Kidney epithelial cell (primary cell): ENCODE data around the gene TMEM135. TPM values are rescaled to one million over a fixed set of nuclear protein-coding genes. Genes with fewer than 3 reads are reported as not detected.
"Not testable (repeated sequence)": the region's sequence is repeated elsewhere in the genome, so short reads cannot be mapped to it uniquely, and the experiment has no call there.

Experiments
- DNase-seq: peaks from one replicate; pipeline ENCODE4 v3.0.0-alpha.2; 2010; ENCODE audit warnings: low read depth
- H3K27me3 ChIP-seq: 2 replicates; pipeline ENCODE4 v1.6.0; 2011; ENCODE audit warnings: low read length; ENCODE audit not compliant: control insufficient read depth, insufficient read depth
- H3K36me3 ChIP-seq: 2 replicates; pipeline ENCODE4 v1.5.1; 2011; ENCODE audit warnings: low read length; ENCODE audit not compliant: control insufficient read depth, insufficient read depth
- H3K4me3 ChIP-seq: 2 replicates; pipeline ENCODE4 v1.5.1; 2011; ENCODE audit warnings: low read depth, mild to moderate bottlenecking, control low read depth, low read length
- CTCF ChIP-seq: IDR thresholded peaks from 2 replicates; pipeline ENCODE4 v1.5.1; 2011; ENCODE audit warnings: mild to moderate bottlenecking, moderate library complexity, low read length, control low read depth, inconsistent platforms; ENCODE audit not compliant: insufficient read depth, poor library complexity, severe bottlenecking
- total RNA-seq: library from RNA; depleted of rRNA; stranded (reverse); fragments of >200 nt; gene quantifications from 2 replicates; pipeline ENCODE4 v1.2.3, GENCODE V29; 2015

TMEM135 gene
- total RNA-seq, 1 donor from 2014 or later: 14.5 TPM

GRCh38 chr11:87185228-87185627 is 147.5 kb downstream of the TMEM135 start:
- DNase-seq: no peak
- no peaks in the 10 kb centered on the region for H3K27me3 ChIP-seq
- H3K4me3 ChIP-seq: no peak overlapping the region
- no peak for TF ChIP-seq CTCF
- H3K36me3 ChIP-seq: no peaks in the 10 kb centered on the region

- TF ChIP-seq CTCF: no peak
- Histone ChIP-seq H3K36me3 (no peaks in the 10 kb centered on the region), H3K4me3 (no peak overlapping the region), H3K27me3 (no peaks in the 10 kb centered on the region)
- no peak for DNase-seq
These were observed 149.3 kb downstream of the TMEM135 start for GRCh38 chr11:87187076-87187475.

- Histone ChIP-seq H3K4me3 (no peak overlapping the region), H3K27me3 (no peaks in the 10 kb centered on the region), H3K36me3 (no peaks in the 10 kb centered on the region)
- TF ChIP-seq CTCF: no peak
- no peak for DNase-seq
These were observed 150.2 kb downstream of the TMEM135 start for GRCh38 chr11:87187930-87188329.

- DNase-seq, H3K4me3 ChIP-seq, H3K27me3 ChIP-seq, H3K36me3 ChIP-seq: not testable (repeated sequence)
These were observed 150.7 kb downstream of the TMEM135 start for GRCh38 chr11:87188396-87188795.

GRCh38 chr11:87188921-87189320 is 151.2 kb downstream of the TMEM135 start:
- H3K4me3 ChIP-seq: not testable (repeated sequence)

GRCh38 chr11:87190071-87190470 is 152.3 kb downstream of the TMEM135 start:
- no peak for TF ChIP-seq CTCF
- DNase-seq: no peak
- Histone ChIP-seq H3K36me3 (no peaks in the 10 kb centered on the region), H3K27me3 (no peaks in the 10 kb centered on the region), H3K4me3 (no peak overlapping the region)

More at GRCh38 chr11:87188921-87189320, 151.2 kb downstream of the TMEM135 start:
- DNase-seq, H3K27me3 ChIP-seq, H3K36me3 ChIP-seq: not testable (repeated sequence)

- Histone ChIP-seq H3K36me3 (no peaks in the 10 kb centered on the region), H3K27me3 (no peaks in the 10 kb centered on the region), H3K4me3 (no peak overlapping the region)
- DNase-seq: no peak
- TF ChIP-seq CTCF: no peak
These were observed 156.2 kb downstream of the TMEM135 start for GRCh38 chr11:87193756-87194470.
